NCI-H510A (cell line): ENCODE results near the gene TMED1.
"Not testable (repeated sequence)": the region's sequence is repeated elsewhere in the genome, so short reads cannot be mapped to it uniquely, and the experiment has no call there.

ENCODE experiments used
- DNase-seq: peaks from one replicate; lab custom pipeline; 2025; lab: John Stamatoyannopoulos, UW

TMED1 gene

GRCh38 chr19:10835754-10836478 is at the start of gene TMED1:
TMED1 (minus strand) TSS chr19:10836212; CDS start chr19:10836191, 21 bp downstream.
- DNase-seq: peak; percentile 99

GRCh38 chr19:10885201-10886169 is 49.5 kb upstream of the TMED1 start:
- DNase-seq: no peak

GRCh38 chr19:10884274-10884673 is 48.3 kb upstream of the TMED1 start:
- DNase-seq: no peak

GRCh38 chr19:10882108-10882457 is 46.1 kb upstream of the TMED1 start:
- no peak for DNase-seq

- no peak for DNase-seq
Measured at GRCh38 chr19:10881403-10882107, 45.5 kb upstream of the TMED1 start.

- no peak for DNase-seq
Measured at GRCh38 chr19:10878253-10878652, 42.2 kb upstream of the TMED1 start.

- DNase-seq: not testable (repeated sequence)
Measured at GRCh38 chr19:10877608-10878007, 41.6 kb upstream of the TMED1 start.

GRCh38 chr19:10876459-10877240 is 40.6 kb upstream of the TMED1 start:
- DNase-seq: no peak

- no peak for DNase-seq
Measured at GRCh38 chr19:10874024-10874423, 38.0 kb upstream of the TMED1 start.

- DNase-seq: no peak
Measured at GRCh38 chr19:10872546-10873107, 36.6 kb upstream of the TMED1 start.

- no peak for DNase-seq
Measured at GRCh38 chr19:10871711-10872545, 35.9 kb upstream of the TMED1 start.

- DNase-seq: peak; percentile 89
Measured at GRCh38 chr19:10870955-10871603, 35.1 kb upstream of the TMED1 start, which contains the start of gene CARM1. CARM1 (plus strand) TSS chr19:10871553; CDS start chr19:10871703, 150 bp downstream.

- DNase-seq: no peak
Measured at GRCh38 chr19:10870501-10870954, 34.5 kb upstream of the TMED1 start.

GRCh38 chr19:10869872-10870311 is 33.9 kb upstream of the TMED1 start:
- DNase-seq: not testable (repeated sequence)

GRCh38 chr19:10868872-10869547 is 33.0 kb upstream of the TMED1 start:
- DNase-seq: no peak

- DNase-seq: no peak
Measured at GRCh38 chr19:10866495-10866894, 30.5 kb upstream of the TMED1 start.

GRCh38 chr19:10864538-10864899 is 28.5 kb upstream of the TMED1 start:
- DNase-seq: peak; percentile 48

GRCh38 chr19:10863107-10863717 is 27.2 kb upstream of the TMED1 start:
- no peak for DNase-seq
